ENCODE measurements around the gene MSH3.

DNA sequence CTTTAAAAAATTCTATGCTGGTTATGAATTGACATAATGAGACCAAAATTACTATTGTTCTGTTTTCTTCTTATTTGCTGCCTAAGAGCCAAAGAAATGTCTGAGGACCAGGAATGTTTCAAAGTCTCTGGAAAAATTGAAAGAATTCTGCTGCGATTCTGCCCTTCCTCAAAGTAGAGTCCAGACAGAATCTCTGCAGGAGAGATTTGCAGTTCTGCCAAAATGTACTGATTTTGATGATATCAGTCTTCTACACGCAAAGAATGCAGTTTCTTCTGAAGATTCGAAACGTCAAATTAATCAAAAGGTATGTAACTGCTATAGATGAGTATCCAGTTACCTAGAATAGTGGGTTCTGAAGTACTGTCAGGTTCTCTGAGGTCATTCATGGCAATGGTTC lies 10.6 kb downstream of the MSH3 start:
- TF ChIP-seq POLR2A (IDR thresholded peaks at IDR 0.05): no peak
- TF ChIP-seq, protein P1, sequence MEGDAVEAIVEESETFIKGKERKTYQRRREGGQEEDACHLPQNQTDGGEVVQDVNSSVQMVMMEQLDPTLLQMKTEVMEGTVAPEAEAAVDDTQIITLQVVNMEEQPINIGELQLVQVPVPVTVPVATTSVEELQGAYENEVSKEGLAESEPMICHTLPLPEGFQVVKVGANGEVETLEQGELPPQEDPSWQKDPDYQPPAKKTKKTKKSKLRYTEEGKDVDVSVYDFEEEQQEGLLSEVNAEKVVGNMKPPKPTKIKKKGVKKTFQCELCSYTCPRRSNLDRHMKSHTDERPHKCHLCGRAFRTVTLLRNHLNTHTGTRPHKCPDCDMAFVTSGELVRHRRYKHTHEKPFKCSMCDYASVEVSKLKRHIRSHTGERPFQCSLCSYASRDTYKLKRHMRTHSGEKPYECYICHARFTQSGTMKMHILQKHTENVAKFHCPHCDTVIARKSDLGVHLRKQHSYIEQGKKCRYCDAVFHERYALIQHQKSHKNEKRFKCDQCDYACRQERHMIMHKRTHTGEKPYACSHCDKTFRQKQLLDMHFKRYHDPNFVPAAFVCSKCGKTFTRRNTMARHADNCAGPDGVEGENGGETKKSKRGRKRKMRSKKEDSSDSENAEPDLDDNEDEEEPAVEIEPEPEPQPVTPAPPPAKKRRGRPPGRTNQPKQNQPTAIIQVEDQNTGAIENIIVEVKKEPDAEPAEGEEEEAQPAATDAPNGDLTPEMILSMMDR (IDR thresholded peaks at IDR 0.05): no peak

Data from stomach (tissue), 4 donors.